Muscle layer of duodenum (tissue), 2 donors: ENCODE measurements around the gene SPACDR.
"Not testable (repeated sequence)": the region's sequence is repeated elsewhere in the genome, so short reads cannot be mapped to it uniquely, and the experiment has no call there.

Experiments
- H3K27ac ChIP-seq: one replicate; pipeline ENCODE4 v1.7.0; 2013; ENCODE audit warnings: mild to moderate bottlenecking, low read length
- H3K27me3 ChIP-seq: one replicate; pipeline ENCODE4 v1.7.0; 2013; ENCODE audit warnings: low read depth, mild to moderate bottlenecking, control low read depth, low read length
- H3K36me3 ChIP-seq, 2 donors: one replicate each; pipeline ENCODE4 v1.7.0; 2013; ENCODE audit warnings: low read length in 2 of 2, control low read depth in 1 of 2, mild to moderate bottlenecking in 1 of 2; ENCODE audit not compliant: insufficient read depth in 2 of 2, control insufficient read depth in 1 of 2
- H3K4me1 ChIP-seq, 2 donors: one replicate each; pipeline ENCODE4 v1.7.0; 2013; ENCODE audit warnings: low read length in 2 of 2, mild to moderate bottlenecking in 2 of 2, control low read depth in 1 of 2, moderate library complexity in 1 of 2; ENCODE audit not compliant: insufficient read depth in 2 of 2, control insufficient read depth in 1 of 2
- H3K4me3 ChIP-seq, 2 donors: one replicate each; pipeline ENCODE4 v1.7.0; 2013; ENCODE audit warnings: low read length in 2 of 2, low read depth in 1 of 2, mild to moderate bottlenecking in 1 of 2
- H3K9me3 ChIP-seq, 2 donors: one replicate each; pipeline ENCODE4 v1.7.0; 2013; ENCODE audit warnings: low read length in 2 of 2, control low read depth in 1 of 2, mild to moderate bottlenecking in 1 of 2; ENCODE audit not compliant: control insufficient read depth in 1 of 2
- donor health status: healthy.

SPACDR gene

DNA sequence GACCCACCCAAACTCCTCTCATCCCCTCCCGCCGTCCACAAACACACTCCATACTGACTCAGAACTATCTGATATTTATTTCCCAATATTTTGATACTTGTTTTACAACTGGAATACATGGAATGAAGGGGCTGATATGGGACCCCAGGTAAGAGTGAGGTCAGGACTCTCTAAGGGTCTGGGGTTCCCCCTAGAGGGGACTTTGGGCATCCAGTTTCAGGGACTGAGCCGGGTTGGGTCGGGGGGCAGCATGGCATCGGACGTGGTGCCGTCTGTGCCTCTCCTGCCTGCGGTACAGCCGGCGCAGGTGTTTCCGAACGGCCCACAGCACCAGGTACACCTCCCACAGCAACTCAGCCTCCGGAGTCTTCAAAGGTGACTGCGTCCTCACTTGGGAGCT is 7.5 kb downstream of the SPACDR start:
- H3K27ac ChIP-seq = no peak overlapping the region
- H3K36me3 ChIP-seq = peaks cover 0 to 15% of the 10 kb centered on the region in 2 donors
- no peak overlapping the region for H3K4me3 ChIP-seq
- H3K9me3 ChIP-seq = no peaks in the 10 kb centered on the region
- no peaks in the 10 kb centered on the region for H3K4me1 ChIP-seq
- no peaks in the 10 kb centered on the region for H3K27me3 ChIP-seq

DNA sequence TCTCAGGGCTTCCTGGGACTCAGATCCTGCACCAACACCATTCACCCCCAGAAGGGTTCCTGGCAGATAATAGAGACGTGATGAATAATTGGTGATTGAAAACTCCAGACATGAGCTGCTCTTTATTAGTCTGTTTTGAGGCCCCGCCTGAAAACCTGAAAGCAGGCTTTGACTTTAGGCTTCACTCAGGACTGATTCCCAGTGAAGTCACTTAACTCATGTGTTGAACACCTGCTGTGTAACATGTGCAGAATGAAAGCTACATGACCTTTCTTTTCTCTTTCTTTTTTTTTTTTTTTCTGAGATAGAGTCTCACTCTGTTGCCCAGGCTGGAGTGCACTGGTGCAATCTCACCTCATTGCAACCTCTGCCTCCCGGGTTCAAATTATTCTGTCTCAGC is 8.9 kb downstream of the SPACDR start:
- Histone ChIP-seq H3K9me3 (no peaks in the 10 kb centered on the region), H3K36me3 (peaks cover 0 to 11% of the 10 kb centered on the region in 2 donors), H3K27ac (no peak overlapping the region), H3K4me1 (no peaks in the 10 kb centered on the region), H3K27me3 (no peaks in the 10 kb centered on the region), H3K4me3 (no peak overlapping the region)

DNA sequence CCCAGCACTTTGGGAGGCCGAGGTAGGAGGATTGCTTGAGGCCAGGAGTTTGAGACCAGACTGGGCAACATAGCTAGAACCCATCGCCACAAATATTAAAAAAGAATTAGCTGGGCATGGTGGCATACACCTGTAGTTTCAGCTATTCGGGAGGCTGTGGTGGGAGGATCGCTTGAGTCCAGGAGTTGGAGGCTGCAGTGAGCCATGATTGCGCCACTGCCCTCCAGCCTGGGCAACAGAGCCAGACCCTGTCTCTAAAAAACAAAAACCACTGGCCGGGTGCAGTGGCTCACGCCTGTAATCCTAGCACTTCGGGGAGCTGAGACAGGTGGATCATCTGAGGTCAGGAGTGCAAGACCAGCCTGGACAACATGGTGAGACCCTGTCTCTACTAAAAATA is 10.2 kb downstream of the SPACDR start:
- not testable (repeated sequence) for H3K9me3 ChIP-seq, H3K4me1 ChIP-seq, H3K4me3 ChIP-seq, H3K27me3 ChIP-seq, H3K36me3 ChIP-seq, H3K27ac ChIP-seq

DNA sequence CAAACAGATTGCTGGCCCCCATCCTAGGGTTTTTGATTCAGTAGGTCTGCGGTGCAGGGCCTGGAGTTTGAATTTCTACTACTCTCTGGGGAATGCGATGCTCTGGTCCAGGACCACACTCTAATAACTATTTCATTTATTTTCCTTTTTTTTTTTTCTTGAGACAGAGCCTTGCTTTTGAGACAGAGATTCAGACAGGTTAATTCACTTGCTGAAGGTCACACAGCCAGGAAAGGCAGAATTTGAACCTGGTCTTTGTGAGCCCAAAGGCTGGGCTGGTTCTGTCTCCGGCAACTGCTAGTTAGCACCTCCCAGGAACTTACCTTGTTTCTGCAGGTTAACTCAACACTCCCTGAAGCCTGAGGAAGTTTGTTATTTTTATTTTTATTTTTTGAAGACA is 11.5 kb downstream of the SPACDR start:
- peaks cover 0 to 8% of the 10 kb centered on the region in 2 donors for H3K36me3 ChIP-seq
- H3K4me3 ChIP-seq = no peak overlapping the region
- H3K27ac ChIP-seq = no peak overlapping the region
- H3K4me1 ChIP-seq = no peaks in the 10 kb centered on the region
- no peaks in the 10 kb centered on the region for H3K27me3 ChIP-seq
- H3K9me3 ChIP-seq = no peaks in the 10 kb centered on the region

DNA sequence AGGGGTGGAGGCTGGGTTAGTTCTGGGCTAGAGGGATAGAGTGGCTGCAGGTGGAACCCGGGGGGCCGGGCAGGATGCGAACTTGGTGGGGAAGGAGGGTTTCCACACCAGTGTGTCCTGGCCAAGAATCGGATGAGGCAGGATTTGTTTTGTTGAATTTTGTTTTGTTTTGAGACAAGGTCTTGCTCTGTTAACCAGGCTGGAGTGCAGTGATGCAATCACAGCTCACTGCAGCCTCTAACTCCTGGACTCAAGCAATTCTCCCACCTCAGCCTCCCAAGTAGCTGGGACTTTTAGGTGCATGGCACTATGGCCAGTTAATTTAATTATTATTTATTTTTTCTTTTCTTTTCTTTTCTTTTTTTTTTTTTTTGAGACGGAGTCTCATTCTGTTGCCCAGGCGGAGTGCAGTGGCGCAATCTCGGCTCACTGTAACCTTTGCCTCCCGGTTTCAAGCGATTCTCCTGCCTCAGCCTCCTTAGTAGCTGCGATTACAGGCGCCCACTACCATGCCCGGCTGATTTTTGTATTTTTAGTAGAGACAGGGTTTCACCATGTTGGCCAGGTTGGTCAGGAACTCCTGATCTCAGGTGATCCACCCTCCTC is 14.8 kb downstream of the SPACDR start:
- no peaks in the 10 kb centered on the region for H3K36me3 ChIP-seq
- no peak overlapping the region for H3K27ac ChIP-seq
- H3K27me3 ChIP-seq = no peaks in the 10 kb centered on the region
- H3K4me3 ChIP-seq = no peak overlapping the region
- H3K9me3 ChIP-seq = no peaks in the 10 kb centered on the region
- no peaks in the 10 kb centered on the region for H3K4me1 ChIP-seq

DNA sequence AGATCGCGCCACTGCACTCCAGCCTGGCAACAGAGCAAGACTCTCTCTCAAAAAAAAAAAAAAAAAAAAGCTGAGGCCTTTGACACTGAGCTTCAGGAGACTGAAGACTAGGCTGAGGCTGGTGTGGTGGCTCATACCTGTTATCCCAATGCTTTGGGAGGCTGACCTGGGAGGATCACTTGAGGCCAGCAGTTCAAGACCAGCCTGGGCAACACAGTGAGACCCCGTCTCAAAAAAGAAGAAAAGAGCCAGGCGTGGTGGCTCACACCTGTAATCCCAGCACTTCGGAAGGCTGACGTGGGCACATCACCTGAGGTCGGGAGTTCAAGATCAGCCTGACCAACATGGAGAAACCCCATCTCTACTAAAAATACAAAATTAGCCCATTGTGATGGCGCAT is 16.7 kb downstream of the SPACDR start:
- not testable (repeated sequence) for H3K27ac ChIP-seq, H3K27me3 ChIP-seq, H3K9me3 ChIP-seq, H3K4me1 ChIP-seq, H3K4me3 ChIP-seq, H3K36me3 ChIP-seq

DNA sequence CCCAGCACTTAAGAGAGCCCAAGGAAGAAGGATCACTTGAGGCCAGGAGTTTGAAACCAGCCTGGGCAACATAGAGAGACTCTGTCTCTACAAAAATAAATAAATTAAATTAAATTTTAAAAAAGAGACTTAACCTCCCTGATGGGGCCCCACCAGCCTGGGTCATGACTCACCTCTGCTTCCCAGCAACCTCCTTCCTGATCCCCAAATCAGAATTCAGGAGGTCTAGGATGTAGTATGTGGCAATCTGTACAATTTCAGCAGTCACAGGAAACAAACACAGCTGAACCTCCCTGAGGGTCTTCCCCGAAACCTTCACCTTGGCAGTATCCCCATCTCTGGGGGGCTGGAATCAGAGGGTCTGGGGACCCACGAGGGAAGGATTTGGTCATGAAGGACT is 18.0 kb downstream of the SPACDR start:
- Histone ChIP-seq H3K4me1 (peaks cover 0 to 6% of the 10 kb centered on the region in 2 donors), H3K27me3 (no peaks in the 10 kb centered on the region), H3K9me3 (no peaks in the 10 kb centered on the region), H3K27ac (no peak overlapping the region), H3K36me3 (no peaks in the 10 kb centered on the region), H3K4me3 (no peak overlapping the region)

DNA sequence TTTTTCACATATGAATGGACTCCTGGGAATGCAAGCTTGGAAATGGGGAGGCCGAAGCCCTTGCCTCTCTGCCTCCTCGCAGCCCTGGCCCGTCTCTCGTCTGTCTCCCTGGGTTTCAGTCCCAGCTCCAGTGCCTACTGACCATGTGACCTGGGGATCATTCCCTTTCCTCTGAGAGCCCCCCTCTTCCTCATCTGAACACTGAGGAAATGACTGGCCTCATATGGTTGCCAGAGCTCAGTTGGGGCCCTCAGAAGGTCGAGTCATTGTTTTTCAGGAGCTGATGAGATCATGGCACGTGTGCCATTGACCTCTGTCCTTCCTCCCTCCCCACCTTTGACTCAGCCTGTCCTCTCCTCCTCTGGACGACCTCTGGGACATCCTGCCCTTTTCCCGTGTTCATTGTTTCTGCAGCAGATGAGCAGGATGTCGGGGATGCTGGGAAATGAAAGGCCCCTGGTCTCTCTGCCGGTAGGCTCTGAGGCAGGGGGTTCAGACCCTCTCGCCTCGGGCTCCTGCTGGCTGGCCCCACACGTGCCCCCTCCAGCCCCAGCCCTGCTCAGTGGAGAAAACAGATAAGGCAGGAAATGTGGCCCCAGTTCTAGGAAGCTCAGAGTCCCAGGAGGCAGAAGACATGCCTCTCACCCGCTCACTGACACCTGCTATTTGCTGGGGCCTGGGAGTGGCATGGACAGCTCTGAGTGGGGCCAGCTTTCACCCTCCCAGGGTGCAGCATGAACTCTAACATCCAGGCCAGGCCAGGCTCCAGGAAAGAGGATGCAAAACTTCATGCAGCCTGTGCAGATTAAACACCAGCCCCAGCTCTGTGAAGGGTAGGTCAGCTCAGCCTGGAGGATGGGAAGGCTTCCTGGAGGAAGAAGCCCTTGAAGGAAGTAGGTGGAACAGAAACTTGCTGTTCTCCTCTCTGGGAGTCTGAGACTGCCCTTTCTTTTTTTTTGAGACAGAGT is 19.5 kb downstream of the SPACDR start:
- H3K27ac ChIP-seq = no peak overlapping the region
- no peak overlapping the region for H3K4me3 ChIP-seq
- H3K4me1 ChIP-seq = peaks cover 0 to 6% of the 10 kb centered on the region in 2 donors
- H3K27me3 ChIP-seq = no peaks in the 10 kb centered on the region
- H3K9me3 ChIP-seq = no peaks in the 10 kb centered on the region
- no peaks in the 10 kb centered on the region for H3K36me3 ChIP-seq

DNA sequence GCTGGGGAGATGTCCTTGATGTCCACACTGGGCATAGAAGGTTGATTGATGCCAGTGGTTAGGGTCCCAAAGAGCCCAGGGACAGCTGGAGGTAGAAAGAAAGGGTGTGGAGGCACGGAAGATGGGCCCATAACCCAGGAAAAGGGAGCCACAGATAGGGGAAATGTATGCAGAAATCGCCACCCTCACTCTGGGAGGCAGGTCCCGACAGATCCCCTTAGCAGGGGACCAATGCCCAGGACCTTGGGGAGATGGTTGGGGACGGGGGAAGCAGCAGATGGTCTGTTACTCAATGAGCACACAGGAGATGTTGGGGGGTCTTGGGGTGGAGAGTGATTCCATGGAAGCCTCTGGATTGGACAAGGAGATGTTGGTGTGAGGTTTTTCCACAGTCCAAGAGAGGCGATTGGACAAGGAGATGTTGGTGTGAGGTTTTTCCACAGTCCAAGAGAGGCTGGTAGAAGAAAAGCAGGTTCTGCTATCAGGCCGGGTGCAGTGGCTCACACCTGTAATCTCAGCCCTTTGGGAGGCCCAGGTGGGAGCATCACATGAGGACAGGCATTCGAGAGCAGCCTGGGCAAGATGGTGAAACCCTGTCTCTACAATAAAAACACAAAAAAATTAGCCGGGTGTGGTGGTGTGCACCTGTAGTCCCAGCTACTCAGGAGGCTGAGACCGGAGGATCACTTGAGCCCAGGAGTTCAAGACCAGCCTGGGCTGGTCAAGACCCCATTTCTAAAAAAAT is 20.8 kb downstream of the SPACDR start:
- Histone ChIP-seq H3K27me3 (no peaks in the 10 kb centered on the region), H3K9me3 (no peaks in the 10 kb centered on the region), H3K27ac (no peak overlapping the region), H3K4me3 (no peak overlapping the region), H3K4me1 (peaks cover 0 to 6% of the 10 kb centered on the region in 2 donors), H3K36me3 (no peaks in the 10 kb centered on the region)

DNA sequence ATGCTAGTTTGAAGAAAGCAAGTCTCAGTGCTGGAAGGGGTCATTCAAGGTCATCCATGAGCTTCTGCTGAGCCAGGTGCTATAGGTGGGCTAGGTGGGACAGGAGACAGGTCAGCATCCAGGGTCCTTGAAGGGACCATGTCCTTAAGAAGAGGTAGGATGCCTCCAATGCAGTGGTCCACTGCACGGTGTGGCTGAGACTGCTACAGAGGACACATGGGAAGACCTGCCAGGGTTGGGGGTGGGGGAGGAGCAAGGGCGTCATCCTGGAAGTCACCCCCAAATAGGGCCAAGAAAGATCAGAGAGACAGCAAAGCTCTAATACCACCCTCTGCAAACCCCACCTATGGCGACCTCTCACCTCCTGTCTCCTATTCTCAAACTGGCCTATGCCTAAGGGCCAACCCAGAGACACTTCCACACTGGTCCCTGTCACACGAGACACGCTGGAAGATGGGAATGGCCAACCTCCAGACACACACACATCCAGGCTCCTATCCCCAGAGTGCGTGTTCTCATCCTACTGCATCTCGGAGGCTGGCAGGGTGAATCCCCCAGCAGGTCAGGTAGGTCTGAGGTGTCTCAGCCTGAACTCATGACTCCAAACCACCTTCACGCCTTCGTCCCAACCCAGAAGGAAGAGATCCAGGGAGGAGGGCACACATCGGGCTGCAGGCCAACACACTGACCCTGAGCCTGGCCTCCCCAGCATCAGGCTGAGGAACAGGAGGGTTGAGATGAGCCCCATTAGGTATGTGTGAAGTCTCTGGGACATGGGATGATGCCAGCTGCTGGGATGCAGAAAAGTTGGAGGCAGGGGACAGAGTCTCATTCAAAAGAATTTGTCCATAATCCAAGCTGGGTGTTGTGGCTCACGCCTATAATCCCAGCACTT is 22.2 kb downstream of the SPACDR start:
- Histone ChIP-seq H3K4me1 (peaks cover 0 to 6% of the 10 kb centered on the region in 2 donors), H3K27me3 (no peaks in the 10 kb centered on the region), H3K27ac (no peak overlapping the region), H3K36me3 (no peaks in the 10 kb centered on the region), H3K9me3 (no peaks in the 10 kb centered on the region), H3K4me3 (no peak overlapping the region)
